HG02938 (cell line): Measurements from ENCODE around the gene NR5A2.

Experiments
- ATAC-seq: cut with Tn5 transposase; IDR thresholded peaks from one replicate; pipeline ENCODE4 v1.9.1; 2021; ENCODE audit warnings: mild to moderate bottlenecking, moderate library complexity; ENCODE audit not compliant: unreplicated experiment

Gene NR5A2

GRCh38 chr1:200027264-200027823, at the start of gene NR5A2:
TSS of gene NR5A2 (plus strand) at chr1:200027710. CDS start at chr1:200027848, 138 bp downstream.
- no peak for ATAC-seq

GRCh38 chr1:199978408-199978940, 49.0 kb upstream of the NR5A2 start:
- ATAC-seq: no peak

- ATAC-seq: no peak
Observed at GRCh38 chr1:199979071-199979470, 48.4 kb upstream of the NR5A2 start.

DNA sequence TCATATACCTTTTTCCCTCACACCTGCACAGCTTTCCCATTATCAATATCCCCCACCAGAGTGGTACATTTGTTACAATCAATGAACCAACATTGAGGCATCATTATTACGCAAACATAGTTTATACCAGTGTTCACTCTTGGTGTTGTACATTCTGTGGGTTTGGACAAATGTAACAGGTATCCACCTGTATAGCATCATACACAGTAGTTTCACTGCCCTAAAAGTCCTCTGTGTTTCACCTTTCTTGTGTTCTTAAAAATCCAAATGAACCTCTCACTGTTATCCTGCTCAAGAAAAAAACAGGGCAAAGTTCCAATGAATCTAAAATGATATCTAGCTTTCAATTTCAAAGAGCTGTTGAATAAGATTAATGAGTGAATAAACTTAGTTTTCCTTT, 45.9 kb upstream of the NR5A2 start:
- ATAC-seq: no peak

GRCh38 chr1:199982606-199983005, 44.9 kb upstream of the NR5A2 start:
- ATAC-seq: no peak

- ATAC-seq: no peak
Observed at GRCh38 chr1:199983531-199983930, 44.0 kb upstream of the NR5A2 start.

GRCh38 chr1:199995096-199995685, 32.3 kb upstream of the NR5A2 start:
- no peak for ATAC-seq

DNA sequence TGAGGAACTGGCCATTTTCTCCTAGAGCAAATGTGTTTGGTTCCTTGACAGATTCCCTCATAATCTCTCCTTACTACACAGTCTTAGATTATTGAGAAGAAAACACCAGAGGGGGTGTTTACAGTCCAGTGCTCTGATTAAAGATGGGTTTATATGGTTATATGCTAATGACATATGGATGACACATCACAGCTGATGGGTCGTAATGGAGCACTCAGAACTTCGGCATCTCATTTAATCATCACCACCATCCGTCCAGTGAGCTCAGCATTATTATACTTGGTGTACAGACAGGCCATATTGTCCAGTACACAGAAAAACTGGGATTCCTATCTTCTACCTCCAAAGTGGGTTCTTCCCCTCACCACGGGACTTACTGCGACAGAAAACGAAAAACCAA, 22.3 kb upstream of the NR5A2 start:
- ATAC-seq: no peak

GRCh38 chr1:200006711-200007110, 20.8 kb upstream of the NR5A2 start:
- ATAC-seq: no peak

- ATAC-seq: no peak
Observed at GRCh38 chr1:200015811-200016210, 11.7 kb upstream of the NR5A2 start.

DNA sequence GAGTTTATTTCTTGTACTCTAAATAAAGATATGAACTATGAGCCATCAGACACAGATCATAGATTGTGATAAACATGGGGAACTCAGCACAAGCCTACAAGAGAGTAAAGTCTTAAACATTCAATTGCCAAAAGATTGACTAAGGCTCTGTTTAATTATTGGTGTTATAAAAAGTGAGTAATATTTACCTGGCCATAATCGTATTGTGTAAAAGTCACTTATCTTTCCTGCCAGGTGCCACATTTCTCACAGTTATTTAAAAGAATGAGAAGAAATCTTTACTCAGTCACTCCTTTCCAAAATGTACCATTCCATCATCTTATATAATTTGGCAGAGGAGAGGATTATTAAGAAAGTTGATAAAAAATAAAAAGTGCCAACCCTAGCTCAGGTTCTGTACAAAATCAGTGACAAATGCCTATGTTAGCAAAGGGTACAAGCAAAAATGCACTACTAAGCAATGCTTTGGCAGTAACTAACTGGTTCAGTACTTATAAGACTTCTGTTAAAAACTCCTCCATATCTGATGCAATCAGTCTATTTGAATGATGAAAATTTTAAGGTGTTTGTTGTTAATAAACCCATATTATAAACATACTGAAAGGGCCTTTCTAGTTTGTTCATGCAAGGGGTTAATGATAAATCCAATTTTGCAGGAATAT, 5.8 kb upstream of the NR5A2 start:
- no peak for ATAC-seq

DNA sequence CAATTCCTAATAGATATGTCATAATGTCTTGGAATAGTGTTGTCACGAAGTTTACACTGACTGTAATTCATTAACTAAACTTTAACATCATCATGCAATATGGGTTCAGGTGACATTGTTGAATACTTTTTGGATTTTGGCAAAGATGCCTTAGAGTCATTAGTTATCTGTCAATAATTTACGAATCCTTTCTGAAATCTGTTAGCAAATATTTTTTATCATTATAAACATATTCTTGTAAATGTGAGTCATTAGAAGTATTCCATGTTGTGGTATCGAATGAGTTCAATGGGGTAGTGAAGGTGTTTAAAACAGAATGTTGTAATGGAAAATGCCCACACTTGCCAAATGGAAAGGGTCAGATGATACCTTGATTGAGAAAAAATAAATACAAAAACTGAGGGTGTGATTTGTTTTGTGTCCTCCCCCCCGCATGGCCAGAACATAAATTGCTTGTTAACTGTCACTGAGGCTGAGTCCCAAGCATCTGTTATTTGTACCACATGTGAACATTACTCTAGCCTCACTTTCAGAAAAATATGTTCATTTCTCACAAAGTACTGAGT, 5.2 kb upstream of the NR5A2 start:
- ATAC-seq: no peak

GRCh38 chr1:200028586-200029034, 1.1 kb downstream of the NR5A2 start:
- no peak for ATAC-seq

DNA sequence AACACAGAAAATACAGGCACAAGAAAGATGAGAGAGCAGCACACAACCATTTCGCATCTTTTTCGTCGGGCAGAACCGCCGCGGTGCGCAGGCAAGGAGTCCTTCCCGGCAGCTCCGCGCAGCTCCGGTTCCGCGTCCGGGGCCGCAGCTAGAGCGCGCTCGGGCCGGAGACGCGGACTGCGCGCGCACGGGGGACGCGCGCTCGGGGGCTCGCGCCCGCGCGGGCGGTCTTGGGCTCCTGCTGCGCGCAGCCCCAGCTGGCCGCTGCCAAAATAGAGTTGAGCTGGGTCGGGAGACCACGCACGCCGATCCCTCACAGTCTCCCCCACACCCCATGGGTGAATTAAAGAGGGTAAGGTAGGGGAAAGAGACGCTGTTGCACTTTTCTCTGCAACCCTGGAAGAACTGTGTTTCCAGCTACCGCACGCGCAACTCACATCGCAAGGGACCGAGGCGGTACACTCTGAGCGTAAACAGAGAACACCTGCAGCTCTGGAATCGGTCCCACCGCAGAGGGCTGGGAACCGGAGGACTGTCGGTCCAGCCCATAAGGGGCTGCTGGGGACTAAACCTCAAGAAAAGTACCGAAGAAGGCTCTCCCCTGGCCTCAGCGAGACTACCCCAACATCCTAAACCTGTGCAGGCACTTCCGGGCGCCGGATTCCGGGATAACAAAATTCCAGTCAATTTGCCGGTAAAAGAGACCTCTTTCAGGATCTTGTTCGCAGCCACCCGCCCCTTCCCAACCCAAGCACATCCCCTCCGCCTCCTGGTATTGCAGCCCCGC, 1.7 kb downstream of the NR5A2 start:
- no peak for ATAC-seq

DNA sequence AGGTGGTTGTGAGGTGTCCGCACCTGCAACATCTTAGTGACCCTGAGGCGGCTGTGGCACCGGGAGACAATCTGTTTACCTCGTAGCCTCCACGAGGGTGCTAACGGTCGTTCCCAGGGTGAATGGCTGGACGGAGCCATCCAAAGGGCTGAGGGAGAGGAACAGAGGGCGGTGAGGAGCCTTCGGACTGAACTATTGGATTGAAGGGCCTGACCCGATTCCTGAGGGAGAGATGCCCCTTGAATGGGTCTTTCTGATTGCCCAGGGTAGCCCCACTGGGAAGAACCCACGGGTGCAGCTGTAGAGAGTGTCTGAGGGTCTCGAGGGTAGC, 2.3 kb downstream of the NR5A2 start:
- no peak for ATAC-seq

DNA sequence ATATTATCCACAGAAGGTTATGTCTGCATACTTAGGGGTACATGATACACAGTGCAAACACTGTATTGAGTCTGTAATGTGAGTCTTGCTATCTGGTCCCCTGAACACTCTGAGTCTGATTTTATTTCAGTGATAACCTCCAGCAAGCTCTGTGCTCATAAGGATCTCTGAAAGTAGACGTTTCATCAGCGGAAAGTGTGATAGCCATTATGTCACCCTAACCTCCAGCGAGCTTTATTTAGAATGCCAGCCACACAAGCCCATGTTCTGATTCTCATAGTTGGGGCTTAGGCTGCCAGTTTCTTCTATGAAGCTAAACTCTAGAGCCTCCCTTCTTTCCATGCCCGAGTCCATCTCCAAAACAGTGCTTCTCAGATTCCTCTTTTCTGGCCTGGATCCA, 3.3 kb downstream of the NR5A2 start:
- ATAC-seq: no peak

DNA sequence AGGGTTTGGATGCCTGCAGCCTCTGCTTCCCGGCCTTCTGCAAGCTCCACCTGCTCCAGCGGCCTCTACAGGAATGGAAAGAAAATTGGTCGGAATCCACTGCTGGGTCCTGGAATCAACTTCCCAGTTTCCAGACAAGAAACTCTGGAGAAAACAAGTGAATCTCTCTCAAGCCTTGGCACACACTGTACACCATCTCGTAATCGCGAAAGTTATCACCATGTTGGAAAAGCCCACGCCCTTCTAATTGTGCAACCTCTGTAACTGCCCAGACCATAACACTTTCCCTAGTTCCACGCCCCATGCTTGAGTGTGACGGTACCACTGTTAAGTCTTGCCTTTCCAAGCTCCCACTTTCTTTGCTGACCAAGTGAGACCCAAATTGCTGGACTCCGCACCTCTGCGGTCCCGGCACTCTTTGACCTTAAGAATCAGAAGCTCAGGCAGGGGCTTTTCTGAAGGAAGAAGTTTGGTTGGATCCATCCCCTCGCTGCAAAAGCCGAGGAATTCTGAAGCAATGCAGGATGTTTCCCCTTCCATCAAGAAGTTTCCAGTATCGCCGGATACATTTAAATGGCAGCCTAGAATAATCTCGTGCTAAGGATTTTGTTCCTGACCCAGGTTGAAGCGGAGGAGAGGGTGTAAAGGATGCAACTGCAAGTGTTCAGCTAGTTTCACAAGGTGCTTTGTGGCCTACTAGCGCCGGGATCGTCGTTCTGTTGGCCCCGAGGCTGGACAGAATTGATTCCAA, 6.2 kb downstream of the NR5A2 start:
- no peak for ATAC-seq

GRCh38 chr1:200034262-200034557, 6.7 kb downstream of the NR5A2 start:
- no peak for ATAC-seq

DNA sequence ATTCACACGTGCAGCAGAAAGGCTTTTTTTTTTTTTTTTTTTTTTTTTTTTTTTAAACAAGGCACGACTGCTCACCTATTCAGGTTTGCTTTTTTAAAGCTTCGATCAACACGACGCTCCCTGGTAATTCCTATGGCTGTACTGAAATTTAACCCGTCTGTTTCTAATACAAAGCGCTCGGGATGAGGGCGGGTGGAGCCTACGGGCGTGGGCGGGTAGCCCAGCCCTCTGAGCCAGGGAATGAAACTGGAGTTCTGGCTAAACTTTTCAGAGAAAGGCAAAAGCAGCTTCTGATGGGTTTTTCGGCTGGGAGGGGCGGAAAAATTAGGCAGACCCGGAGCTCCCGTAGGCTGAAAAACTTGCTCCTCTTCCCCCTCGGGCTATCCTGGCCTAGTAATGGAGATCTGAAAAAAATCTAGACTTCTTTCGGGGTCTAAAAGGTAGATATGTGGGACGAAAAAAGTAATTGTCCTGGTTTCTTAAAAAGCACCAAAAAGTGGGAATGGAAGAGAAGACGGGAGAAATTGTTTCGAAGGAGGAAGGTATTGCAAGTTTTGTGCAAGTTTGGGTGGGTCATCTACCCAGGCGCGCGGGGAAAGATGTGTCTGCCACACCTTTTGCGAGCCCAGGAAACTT, 7.4 kb downstream of the NR5A2 start:
- ATAC-seq: no peak

- ATAC-seq: no peak
Observed at GRCh38 chr1:200035397-200035955, 8.0 kb downstream of the NR5A2 start.
